HEK293 (cell line): ENCODE results near the gene FAM216A.

ENCODE experiments used
- CTCF ChIA-PET: fragments of 350-600 bp; formaldehyde crosslinking; extraction: SDS; loops from one replicate; lab custom pipeline; 2021; ENCODE audit warnings: antibody characterized with exemption; lab: Yijun Ruan, JAX
- POLR2A ChIA-PET: fragments of 300-600 bp; formaldehyde crosslinking; extraction: SDS; loops from one replicate; lab custom pipeline; 2020; ENCODE audit warnings: antibody characterized with exemption, inconsistent platforms; lab: Yijun Ruan, JAX
- H3K27ac ChIP-seq: fragments of 200-500 bp; sonication (Bioruptor generic); 2 replicates; pipeline ENCODE4 v1.5.1; 2014; ENCODE audit warnings: low read depth, low read length, control low read depth, inconsistent platforms; ENCODE audit errors: extremely low read depth
- H3K36me3 ChIP-seq, 2 experiments: fragments of 200-500 bp in 1 of 2; sonication (Bioruptor generic) in 1 of 2; 1 replicate in 1 of 2; 2 replicates in 1 of 2; pipeline ENCODE4 v1.5.1; 2014 to 2017; ENCODE audit warnings: inconsistent platforms in 2 of 2, low read length in 2 of 2; ENCODE audit not compliant: control insufficient read depth in 2 of 2, insufficient read depth in 1 of 2
- H3K4me1 ChIP-seq: fragments of 200-500 bp; sonication (Bioruptor generic); 2 replicates; pipeline ENCODE4 v1.5.1; 2014; ENCODE audit warnings: mild to moderate bottlenecking, low read length, inconsistent platforms; ENCODE audit not compliant: control insufficient read depth, insufficient read depth
- H3K4me3 ChIP-seq: 2 replicates; pipeline ENCODE4 v1.5.1; 2011; ENCODE audit warnings: low read depth, mild to moderate bottlenecking, control low read depth, low read length, moderate library complexity
- H3K9me3 ChIP-seq: fragments of 200-500 bp; sonication (Bioruptor generic); 2 replicates; pipeline ENCODE4 v1.5.1; 2014; ENCODE audit warnings: low read depth, low read length, inconsistent platforms; ENCODE audit not compliant: control insufficient read depth, insufficient read depth
- GLI4 ChIP-seq: fragments of 450-650 bp; formaldehyde crosslinking; IDR thresholded peaks from 2 replicates; pipeline ENCODE4 v1.5.1; 2016; ENCODE audit warnings: missing biosample characterization, missing genetic modification characterization
- KLF7 ChIP-seq: fragments of 450-650 bp; formaldehyde crosslinking; IDR thresholded peaks from 2 replicates; pipeline ENCODE4 v1.5.1; 2016; ENCODE audit warnings: missing biosample characterization, missing genetic modification characterization, borderline replicate concordance
- MYNN ChIP-seq: fragments of 450-650 bp; formaldehyde crosslinking; IDR thresholded peaks from 2 replicates; pipeline ENCODE4 v1.5.1; 2016; ENCODE audit warnings: missing biosample characterization, missing genetic modification characterization, borderline replicate concordance
- OSR2 ChIP-seq: fragments of 450-650 bp; formaldehyde crosslinking; IDR thresholded peaks from 2 replicates; pipeline ENCODE4 v1.5.1; 2016; ENCODE audit warnings: missing biosample characterization, missing genetic modification characterization
- PRDM6 ChIP-seq: fragments of 450-650 bp; formaldehyde crosslinking; IDR thresholded peaks from 2 replicates; pipeline ENCODE4 v1.5.1; 2017; ENCODE audit warnings: missing biosample characterization, missing genetic modification characterization
- SCRT1 ChIP-seq: fragments of 450-650 bp; formaldehyde crosslinking; IDR thresholded peaks from 2 replicates; pipeline ENCODE4 v1.5.1; 2016; ENCODE audit warnings: missing biosample characterization, missing genetic modification characterization, borderline replicate concordance
- SCRT2 ChIP-seq: fragments of 450-650 bp; formaldehyde crosslinking; IDR thresholded peaks from 2 replicates; pipeline ENCODE4 v1.5.1; 2016; ENCODE audit warnings: missing biosample characterization, missing genetic modification characterization
- SP7 ChIP-seq: fragments of 450-650 bp; formaldehyde crosslinking; IDR thresholded peaks from 2 replicates; pipeline ENCODE4 v1.5.1; 2016; ENCODE audit warnings: missing biosample characterization, missing genetic modification characterization
- TRIM28 ChIP-seq: IDR thresholded peaks from 2 replicates; pipeline ENCODE4 v1.6.1; 2011; ENCODE audit warnings: low read length, control low read depth, borderline replicate concordance
- ZNF155 ChIP-seq: fragments of 450-650 bp; formaldehyde crosslinking; IDR thresholded peaks from 2 replicates; pipeline ENCODE4 v1.5.1; 2016; ENCODE audit warnings: missing biosample characterization, missing genetic modification characterization
- ZNF157 ChIP-seq: fragments of 450-650 bp; formaldehyde crosslinking; IDR thresholded peaks from 2 replicates; pipeline ENCODE4 v1.5.1; 2016; ENCODE audit warnings: missing biosample characterization, missing genetic modification characterization
- ZNF18 ChIP-seq: fragments of 450-650 bp; formaldehyde crosslinking; IDR thresholded peaks from 2 replicates; pipeline ENCODE4 v1.5.1; 2016; ENCODE audit warnings: missing biosample characterization, missing genetic modification characterization
- ZNF292 ChIP-seq: fragments of 450-650 bp; formaldehyde crosslinking; IDR thresholded peaks from 2 replicates; pipeline ENCODE4 v1.5.1; 2016; ENCODE audit warnings: low read depth, missing biosample characterization, missing genetic modification characterization, borderline replicate concordance
- ZNF366 ChIP-seq: fragments of 450-650 bp; formaldehyde crosslinking; conservative IDR thresholded peaks from 2 replicates; pipeline ENCODE4 v1.5.1; 2016; ENCODE audit warnings: missing biosample characterization, missing genetic modification characterization
- ZNF404 ChIP-seq: fragments of 450-650 bp; formaldehyde crosslinking; IDR thresholded peaks from 2 replicates; pipeline ENCODE4 v1.5.1; 2017; ENCODE audit warnings: missing biosample characterization, missing genetic modification characterization
- ZNF664 ChIP-seq: fragments of 450-650 bp; formaldehyde crosslinking; IDR thresholded peaks from 2 replicates; pipeline ENCODE4 v1.5.1; 2016; ENCODE audit warnings: missing biosample characterization, missing genetic modification characterization
- ZNF76 ChIP-seq: fragments of 450-650 bp; formaldehyde crosslinking; IDR thresholded peaks from 2 replicates; pipeline ENCODE4; 2016; ENCODE audit warnings: low read depth, missing biosample characterization, missing genetic modification characterization, borderline replicate concordance
- ZNF785 ChIP-seq: fragments of 450-650 bp; formaldehyde crosslinking; IDR thresholded peaks from 2 replicates; pipeline ENCODE4 v1.5.1; 2016; ENCODE audit warnings: missing biosample characterization, missing genetic modification characterization
- TF ChIP-seq, protein P1 (sequence below): fragments of 450-650 bp; formaldehyde crosslinking; IDR thresholded peaks from 2 replicates; pipeline ENCODE4 v1.5.1; 2017; ENCODE audit warnings: missing biosample characterization, missing genetic modification characterization

The FAM216A gene

GRCh38 chr12:110508071-110508586 lies 39.5 kb downstream of the FAM216A start:
- Histone ChIP-seq H3K4me1 (peaks cover 4% of the 10 kb centered on the region), H3K4me3 (no peak overlapping the region), H3K27ac (no peak overlapping the region), H3K36me3 (no peaks in the 10 kb centered on the region), H3K9me3 (no peaks in the 10 kb centered on the region)
- ChIA-PET POLR2A (no interaction called here), CTCF (interaction anchor here (0.5 to 5.3 kb wide), 6 partner anchors 43 to 386 kb away, joined by 3 to 45 read pairs (median 4); no protein-coding TSS in a partner anchor)
- TF ChIP-seq PRDM6 (tag by site-specific recombination): peak; percentile 83
- no peak for TF ChIP-seq ZNF157 (tag by site-specific recombination)
- no peak for TF ChIP-seq MYNN (tag by site-specific recombination)
- peak; percentile 51; the same call in 1 of the 2 replicates for TF ChIP-seq OSR2 (tag by site-specific recombination)
- peak; percentile 59; the same call in 1 of the 2 replicates for TF ChIP-seq ZNF18 (tag by site-specific recombination)
- TF ChIP-seq ZNF155: no peak
- TF ChIP-seq ZNF366 (tag by site-specific recombination): peak; percentile 48; the same call in 1 of the 2 replicates
- TF ChIP-seq, protein P1, sequence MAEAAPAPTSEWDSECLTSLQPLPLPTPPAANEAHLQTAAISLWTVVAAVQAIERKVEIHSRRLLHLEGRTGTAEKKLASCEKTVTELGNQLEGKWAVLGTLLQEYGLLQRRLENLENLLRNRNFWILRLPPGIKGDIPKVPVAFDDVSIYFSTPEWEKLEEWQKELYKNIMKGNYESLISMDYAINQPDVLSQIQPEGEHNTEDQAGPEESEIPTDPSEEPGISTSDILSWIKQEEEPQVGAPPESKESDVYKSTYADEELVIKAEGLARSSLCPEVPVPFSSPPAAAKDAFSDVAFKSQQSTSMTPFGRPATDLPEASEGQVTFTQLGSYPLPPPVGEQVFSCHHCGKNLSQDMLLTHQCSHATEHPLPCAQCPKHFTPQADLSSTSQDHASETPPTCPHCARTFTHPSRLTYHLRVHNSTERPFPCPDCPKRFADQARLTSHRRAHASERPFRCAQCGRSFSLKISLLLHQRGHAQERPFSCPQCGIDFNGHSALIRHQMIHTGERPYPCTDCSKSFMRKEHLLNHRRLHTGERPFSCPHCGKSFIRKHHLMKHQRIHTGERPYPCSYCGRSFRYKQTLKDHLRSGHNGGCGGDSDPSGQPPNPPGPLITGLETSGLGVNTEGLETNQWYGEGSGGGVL: peak; percentile 55
- TF ChIP-seq SP7 (tag by site-specific recombination): peak; percentile 84
- no peak for TF ChIP-seq KLF7 (tag by site-specific recombination)

DNA sequence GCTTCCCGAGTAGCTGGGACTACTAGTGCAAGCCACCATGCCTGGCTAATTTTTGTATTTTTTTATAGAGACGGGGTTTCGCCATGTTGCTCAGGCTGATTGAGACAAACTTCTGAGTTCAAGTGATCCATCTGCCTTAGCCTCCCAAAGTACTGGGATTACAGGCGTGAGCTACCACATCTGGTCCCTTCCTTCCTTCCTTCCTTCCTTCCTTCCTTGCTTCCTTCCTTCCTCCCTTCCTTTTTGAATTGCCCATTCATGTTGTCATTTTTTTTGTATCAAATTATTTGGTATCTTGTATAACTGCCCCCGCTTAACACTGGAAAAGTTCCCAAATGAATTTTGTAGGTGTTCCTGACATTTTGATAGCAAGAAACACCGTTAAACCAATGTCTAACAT lies 45.2 kb downstream of the FAM216A start:
- ChIA-PET POLR2A (no interaction called here), CTCF (interaction anchor here (0.6 to 2.6 kb wide), 9 partner anchors 14 to 412 kb away, joined by 3 to 44 read pairs (median 4); partner anchors contain the start of gene ARPC3)
- Histone ChIP-seq H3K36me3 (no peaks in the 10 kb centered on the region), H3K4me3 (no peak overlapping the region), H3K27ac (no peak overlapping the region), H3K9me3 (no peaks in the 10 kb centered on the region), H3K4me1 (no peaks in the 10 kb centered on the region)
- TF ChIP-seq ZNF366 (tag by site-specific recombination) (peak; percentile 74), ZNF76 (tag by site-specific recombination) (no peak)

DNA sequence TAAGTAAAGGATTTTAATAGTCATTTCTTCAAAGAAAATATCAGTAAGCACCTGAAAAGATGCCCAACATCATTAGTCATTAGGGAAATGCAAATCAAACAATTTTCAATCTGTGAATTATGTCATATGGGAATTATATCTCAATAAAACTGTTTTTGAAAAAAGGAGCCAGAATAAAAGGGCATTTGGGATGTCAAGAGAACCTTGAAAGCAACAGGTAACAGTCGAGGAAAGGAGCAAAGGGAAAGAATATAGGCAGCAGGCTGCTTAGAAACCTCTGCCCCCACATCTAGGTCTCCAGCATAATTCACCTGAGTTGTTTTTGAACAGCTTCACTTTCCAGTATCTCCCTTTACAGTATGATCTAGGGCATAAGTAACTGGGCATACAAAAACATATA lies 45.7 kb downstream of the FAM216A start:
- Histone ChIP-seq H3K4me3 (no peak overlapping the region), H3K4me1 (no peaks in the 10 kb centered on the region), H3K9me3 (no peaks in the 10 kb centered on the region), H3K27ac (no peak overlapping the region), H3K36me3 (no peaks in the 10 kb centered on the region)
- ChIA-PET POLR2A (no interaction called here), CTCF (interaction anchor here (1.0 to 2.6 kb wide), 3 partner anchors 71 to 412 kb away, joined by 3 to 44 read pairs (median 5); no protein-coding TSS in a partner anchor)
- TF ChIP-seq ZNF404 (tag by site-specific recombination) (no peak), TRIM28 (no peak), SCRT2 (tag by site-specific recombination) (peak; percentile 74), ZNF785 (no peak), SCRT1 (tag by site-specific recombination) (peak; percentile 64; the same call in 1 of the 2 replicates), ZNF292 (tag by site-specific recombination) (no peak), ZNF664 (tag by site-specific recombination) (peak; percentile 47; the same call in 1 of the 2 replicates), GLI4 (tag by site-specific recombination) (no peak)
